Measurements from ENCODE around the gene DPP6. TPM values are rescaled to one million over a fixed set of nuclear protein-coding genes. Genes with fewer than 3 reads are reported as not detected.

The DPP6 gene
- total RNA-seq, 1 experiment from 2014 or later = not detected

DNA sequence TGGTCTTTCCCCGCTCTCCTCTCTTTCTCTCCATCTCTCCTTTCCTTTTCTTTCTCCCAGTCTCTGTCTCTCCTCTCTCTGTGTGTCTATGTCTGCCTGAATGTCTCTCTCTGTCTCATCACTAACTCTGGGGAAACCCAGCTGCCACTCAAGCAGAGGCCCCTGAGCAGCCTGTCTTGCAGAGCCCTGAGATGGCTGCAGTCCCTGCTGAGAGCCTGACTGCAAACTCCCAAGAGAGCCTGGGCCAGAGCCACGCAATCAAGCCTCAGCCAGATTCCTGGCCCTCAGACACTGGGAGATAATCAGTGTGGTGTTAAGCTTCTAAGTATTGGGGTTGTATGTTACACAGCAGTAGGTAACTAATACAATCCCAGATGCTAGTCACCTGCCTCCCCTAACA, 859.2 kb downstream of the DPP6 start:
- Histone ChIP-seq H3K27me3 (replicated peaks; ENCODE audit: insufficient read depth, low read depth, low read length, poor library complexity) (no peaks in the 10 kb centered on the region), H3K9me3 (ENCODE audit: low read depth, low read length, poor library complexity, severe bottlenecking) (peaks cover 4% of the 10 kb centered on the region), H3K4me3 (ENCODE audit: low read depth, low read length, poor library complexity, severe bottlenecking) (no peak overlapping the region), H3K27ac (ENCODE audit: low read depth, low read length, poor library complexity, severe bottlenecking) (no peak overlapping the region), H3K36me3 (ENCODE audit: insufficient read depth, low read length, poor library complexity, severe bottlenecking) (no peaks in the 10 kb centered on the region), H3K4me1 (ENCODE audit: insufficient read depth, low read length, poor library complexity, severe bottlenecking) (no peaks in the 10 kb centered on the region)
- ChIA-PET CTCF (interaction anchor here (0.6 kb wide), 1 partner anchor 351 kb away, joined by 3 read pairs; no protein-coding TSS in a partner anchor), POLR2A (ENCODE audit: low non-redundant PET) (no interaction called here)
- intact Hi-C loops (cut with micrococcal nuclease; ENCODE audit: unreplicated experiment) = no loop called here
- no TSS peak for BruUV-seq (replicated peaks)
- DNase-seq (ENCODE audit: low spot score) = no peak
- TF ChIP-seq EZH2 (IDR thresholded peaks at IDR 0.05; ENCODE audit: borderline replicate concordance, low read depth, low read length, poor library complexity, severe bottlenecking) = no peak
- TF ChIP-seq, protein P1, sequence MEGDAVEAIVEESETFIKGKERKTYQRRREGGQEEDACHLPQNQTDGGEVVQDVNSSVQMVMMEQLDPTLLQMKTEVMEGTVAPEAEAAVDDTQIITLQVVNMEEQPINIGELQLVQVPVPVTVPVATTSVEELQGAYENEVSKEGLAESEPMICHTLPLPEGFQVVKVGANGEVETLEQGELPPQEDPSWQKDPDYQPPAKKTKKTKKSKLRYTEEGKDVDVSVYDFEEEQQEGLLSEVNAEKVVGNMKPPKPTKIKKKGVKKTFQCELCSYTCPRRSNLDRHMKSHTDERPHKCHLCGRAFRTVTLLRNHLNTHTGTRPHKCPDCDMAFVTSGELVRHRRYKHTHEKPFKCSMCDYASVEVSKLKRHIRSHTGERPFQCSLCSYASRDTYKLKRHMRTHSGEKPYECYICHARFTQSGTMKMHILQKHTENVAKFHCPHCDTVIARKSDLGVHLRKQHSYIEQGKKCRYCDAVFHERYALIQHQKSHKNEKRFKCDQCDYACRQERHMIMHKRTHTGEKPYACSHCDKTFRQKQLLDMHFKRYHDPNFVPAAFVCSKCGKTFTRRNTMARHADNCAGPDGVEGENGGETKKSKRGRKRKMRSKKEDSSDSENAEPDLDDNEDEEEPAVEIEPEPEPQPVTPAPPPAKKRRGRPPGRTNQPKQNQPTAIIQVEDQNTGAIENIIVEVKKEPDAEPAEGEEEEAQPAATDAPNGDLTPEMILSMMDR (conservative IDR thresholded peaks at IDR 0.05; ENCODE audit: low read depth, low read length) = no peak

DNA sequence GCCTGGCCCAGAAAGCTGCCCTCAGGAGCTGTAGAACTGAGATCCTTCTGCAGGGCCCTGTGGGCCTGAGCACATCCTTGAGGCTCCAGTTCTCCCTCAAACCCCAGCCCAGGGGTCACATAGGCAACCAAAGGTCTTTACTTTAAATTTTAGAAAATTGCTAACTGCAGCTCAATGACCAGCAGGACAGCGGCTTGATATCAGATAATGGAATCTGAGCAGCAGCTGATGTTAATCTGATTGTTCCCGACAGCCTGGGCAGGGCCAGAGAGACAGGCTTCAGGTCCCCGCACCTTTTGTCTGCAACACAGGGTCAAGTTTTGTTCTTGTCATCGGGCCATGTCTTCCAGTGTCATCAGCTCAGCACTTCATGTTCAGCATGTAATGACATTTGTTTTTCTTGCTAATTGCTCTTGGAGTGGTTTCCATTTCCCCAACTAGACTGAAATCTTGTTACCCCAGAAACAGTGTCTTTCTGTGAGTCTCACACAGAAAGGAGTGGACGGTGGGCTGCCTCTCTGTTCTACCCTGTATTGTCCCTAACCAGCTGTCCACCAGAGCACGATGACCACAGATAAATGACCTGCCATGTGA, 859.8 kb downstream of the DPP6 start:
- no TSS peak for BruUV-seq (replicated peaks)
- no peak for DNase-seq (ENCODE audit: low spot score)
- H3K27ac ChIP-seq (ENCODE audit: low read depth, low read length, poor library complexity, severe bottlenecking) = no peak overlapping the region
- TF ChIP-seq, protein P1 (conservative IDR thresholded peaks at IDR 0.05; ENCODE audit: low read depth, low read length) = no peak
- no peak for TF ChIP-seq EZH2 (IDR thresholded peaks at IDR 0.05; ENCODE audit: borderline replicate concordance, low read depth, low read length, poor library complexity, severe bottlenecking)
- no peak overlapping the region for H3K4me3 ChIP-seq (ENCODE audit: low read depth, low read length, poor library complexity, severe bottlenecking)
- H3K27me3 ChIP-seq (replicated peaks; ENCODE audit: insufficient read depth, low read depth, low read length, poor library complexity) = no peaks in the 10 kb centered on the region
- CTCF ChIA-PET = interaction anchor here (0.6 kb wide), 1 partner anchor 350 kb away, joined by 3 read pairs; no protein-coding TSS in a partner anchor
- peaks cover 4% of the 10 kb centered on the region for H3K9me3 ChIP-seq (ENCODE audit: low read depth, low read length, poor library complexity, severe bottlenecking)
- H3K4me1 ChIP-seq (ENCODE audit: insufficient read depth, low read length, poor library complexity, severe bottlenecking) = no peaks in the 10 kb centered on the region
- H3K36me3 ChIP-seq (ENCODE audit: insufficient read depth, low read length, poor library complexity, severe bottlenecking) = no peaks in the 10 kb centered on the region
- POLR2A ChIA-PET (ENCODE audit: low non-redundant PET) = no interaction called here
- intact Hi-C loops (cut with micrococcal nuclease; ENCODE audit: unreplicated experiment) = no loop called here

DNA sequence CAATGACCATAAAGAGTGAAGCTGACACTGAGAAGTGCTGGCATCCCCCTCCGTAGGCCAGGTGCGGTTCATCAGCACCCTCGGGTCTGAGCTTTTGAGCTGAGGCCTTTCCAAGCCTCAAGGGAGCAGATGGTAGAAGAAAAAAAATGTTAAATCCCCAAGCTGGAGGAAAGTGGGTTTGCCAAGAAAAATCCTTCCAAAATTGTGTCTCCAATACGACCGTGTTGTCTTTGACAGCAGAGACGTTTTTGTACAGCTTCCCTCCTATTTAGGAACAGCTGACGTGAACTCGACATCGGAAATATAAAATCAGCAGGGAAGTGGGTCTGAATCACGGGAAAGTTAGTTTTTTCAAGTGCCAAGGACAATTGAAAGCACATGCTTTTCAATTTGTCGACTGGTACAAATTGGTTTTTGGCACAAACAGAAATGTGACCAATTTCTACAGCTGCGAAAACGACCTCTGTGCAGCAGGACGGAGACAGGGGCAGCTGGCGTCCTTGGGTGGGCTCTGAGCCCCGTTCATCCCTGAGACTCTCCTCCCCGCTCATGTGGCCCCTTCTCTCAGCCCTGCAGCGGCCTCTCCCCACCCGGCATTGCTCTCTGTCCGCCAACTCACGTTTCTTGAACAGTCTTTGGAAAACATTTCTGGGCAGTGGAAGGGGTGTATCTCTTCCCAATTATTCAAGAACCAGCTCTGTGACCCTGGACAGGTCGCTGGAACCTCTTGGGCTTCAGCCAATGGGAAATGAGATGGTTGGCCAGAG, 860.9 kb downstream of the DPP6 start:
- Histone ChIP-seq H3K27me3 (replicated peaks; ENCODE audit: insufficient read depth, low read depth, low read length, poor library complexity) (peaks cover 6% of the 10 kb centered on the region), H3K9me3 (ENCODE audit: low read depth, low read length, poor library complexity, severe bottlenecking) (peaks cover 4% of the 10 kb centered on the region), H3K4me1 (ENCODE audit: insufficient read depth, low read length, poor library complexity, severe bottlenecking) (no peaks in the 10 kb centered on the region), H3K36me3 (ENCODE audit: insufficient read depth, low read length, poor library complexity, severe bottlenecking) (no peaks in the 10 kb centered on the region), H3K4me3 (ENCODE audit: low read depth, low read length, poor library complexity, severe bottlenecking) (no peak overlapping the region), H3K27ac (ENCODE audit: low read depth, low read length, poor library complexity, severe bottlenecking) (no peak overlapping the region)
- intact Hi-C loops (cut with micrococcal nuclease; ENCODE audit: unreplicated experiment) = no loop called here
- no peak for TF ChIP-seq EZH2 (IDR thresholded peaks at IDR 0.05; ENCODE audit: borderline replicate concordance, low read depth, low read length, poor library complexity, severe bottlenecking)
- TF ChIP-seq, protein P1 (conservative IDR thresholded peaks at IDR 0.05; ENCODE audit: low read depth, low read length) = no peak
- CTCF ChIA-PET = interaction anchor here (1.2 kb wide), 1 partner anchor 15 kb away, joined by 3 read pairs; no protein-coding TSS in a partner anchor
- no TSS peak for BruUV-seq (replicated peaks)
- peak; percentile 77 for DNase-seq (ENCODE audit: low spot score)
- POLR2A ChIA-PET (ENCODE audit: low non-redundant PET) = interaction anchor here (0.5 kb wide), 1 partner anchor 78 kb away, joined by 3 read pairs; no protein-coding TSS in a partner anchor

All from A673 (cell line).